GM23248 (cell line): Measurements from ENCODE around the gene KMT5B. TPM values are rescaled to one million over a fixed set of nuclear protein-coding genes. Genes with fewer than 3 reads are reported as not detected.

Experiments
- DNase-seq: peaks from one replicate; pipeline ENCODE4 v3.0.0-alpha.2; 2015
- H2AFZ ChIP-seq: fragments of 200-600 bp; sonication (generic); 2 replicates; pipeline ENCODE4 v1.6.1; 2016; ENCODE audit warnings: antibody characterized with exemption
- H3F3A ChIP-seq: fragments of 200-600 bp; sonication (generic); 2 replicates; pipeline ENCODE4 v1.6.1; 2016; ENCODE audit warnings: mild to moderate bottlenecking, antibody characterized with exemption, mixed run types; ENCODE audit not compliant: insufficient read depth
- H3K27ac ChIP-seq: fragments of 200-600 bp; sonication (generic); 2 replicates; pipeline ENCODE4 v1.5.1; 2016; ENCODE audit warnings: mild to moderate bottlenecking
- H3K27me3 ChIP-seq: fragments of 200-600 bp; sonication (generic); replicated peaks from 2 replicates; pipeline ENCODE4 v1.6.1; 2016; ENCODE audit warnings: mild to moderate bottlenecking; ENCODE audit not compliant: insufficient read depth
- H3K36me3 ChIP-seq: fragments of 200-600 bp; sonication (generic); 2 replicates; pipeline ENCODE4 v1.6.1; 2016; ENCODE audit warnings: low read depth, mild to moderate bottlenecking
- H3K4me1 ChIP-seq: fragments of 200-600 bp; sonication (generic); 2 replicates; pipeline ENCODE4 v1.6.1; 2016; ENCODE audit warnings: mild to moderate bottlenecking; ENCODE audit not compliant: insufficient read depth
- H3K4me2 ChIP-seq: fragments of 200-600 bp; sonication (generic); one replicate; pipeline ENCODE4 v1.6.1; 2016; ENCODE audit warnings: mild to moderate bottlenecking; ENCODE audit not compliant: unreplicated experiment
- H3K4me3 ChIP-seq: fragments of 200-600 bp; sonication (generic); 2 replicates; pipeline ENCODE4 v1.5.1; 2016; ENCODE audit warnings: mild to moderate bottlenecking
- H3K79me2 ChIP-seq: fragments of 200-600 bp; sonication (generic); 2 replicates; pipeline ENCODE4 v1.6.1; 2016; ENCODE audit warnings: mild to moderate bottlenecking; ENCODE audit not compliant: insufficient read depth
- H3K9ac ChIP-seq: fragments of 200-600 bp; sonication (generic); 2 replicates; pipeline ENCODE4 v1.6.1; 2016; ENCODE audit warnings: mild to moderate bottlenecking
- H3K9me2 ChIP-seq: fragments of 200-600 bp; sonication (generic); 2 replicates; pipeline ENCODE4 v1.6.1; 2016; ENCODE audit warnings: mixed run types, mild to moderate bottlenecking, moderate library complexity; ENCODE audit not compliant: insufficient read depth
- H3K9me3 ChIP-seq: fragments of 200-600 bp; sonication (generic); one replicate; pipeline ENCODE4 v1.6.1; 2017; ENCODE audit warnings: low read depth
- H4K20me1 ChIP-seq: fragments of 200-600 bp; sonication (generic); 2 replicates; pipeline ENCODE4 v1.6.0; 2016; ENCODE audit not compliant: insufficient read depth
- EZH2 ChIP-seq: fragments of 200-600 bp; sonication (generic); IDR thresholded peaks from 2 replicates; pipeline ENCODE4 v1.6.1; 2018; ENCODE audit warnings: antibody characterized with exemption, mild to moderate bottlenecking; ENCODE audit not compliant: insufficient read depth, poor library complexity, severe bottlenecking
- EZH2phosphoT487 ChIP-seq: fragments of 200-600 bp; sonication (generic); IDR thresholded peaks from 2 replicates; pipeline ENCODE4 v1.6.1; 2018; ENCODE audit warnings: antibody characterized with exemption, moderate library complexity, mild to moderate bottlenecking, low read depth; ENCODE audit not compliant: insufficient read depth
- WGBS, 2 experiments: methylation state at CpG; one replicate each; pipeline ENCODE4 v1.1.6; 2015 to 2017; ENCODE audit warnings: low lambda C conversion rate in 2 of 2, low coverage in 1 of 2; ENCODE audit errors: missing lambda C conversion rate in 2 of 2; 5-methylcytosine and 5-hydroxymethylcytosine counted together
- in situ Hi-C: fragments of 300-500 bp; cut with MboI; formaldehyde crosslinking; loops from 2 replicates; pipeline ENCODE4 v1.15.0; 2020
- polyA plus RNA-seq: library from polyadenylated mRNA; unstranded; fragments of >200 nt; fragmentation: Nextera tagmentation; extraction: Ambion mirVana; gene quantifications from 2 replicates; pipeline ENCODE4 v1.2.1, GENCODE V29; 2016
- total RNA-seq: library from RNA; depleted of rRNA; stranded (reverse); fragments of >200 nt; shearing (Covaris generic); gene quantifications from 2 replicates; pipeline ENCODE4 v1.2.3, GENCODE V29; 2014

The KMT5B gene
- total and polyA plus RNA-seq, 2 experiments from 2014 or later = 17.7 to 22.9 TPM

DNA sequence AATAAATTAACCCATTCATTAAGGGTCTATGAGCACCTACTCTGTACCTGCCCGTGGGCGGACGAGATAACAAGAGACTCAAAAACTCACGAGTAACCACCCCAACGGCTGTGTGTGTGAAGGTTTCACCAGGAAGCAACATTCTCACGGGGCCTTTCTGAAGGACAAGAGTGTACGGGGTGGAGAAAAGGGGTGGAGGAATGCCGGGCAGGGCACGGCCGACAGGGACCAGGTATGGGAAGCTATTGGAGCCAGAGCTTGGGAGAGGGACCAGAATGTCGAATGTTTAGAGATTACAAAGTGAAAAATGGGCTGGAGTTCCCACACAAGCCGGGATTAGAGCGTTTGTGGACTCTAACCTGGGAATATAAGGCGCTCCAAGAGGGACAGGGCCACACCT, 1.6 kb downstream of the KMT5B start:
- Histone ChIP-seq H3K4me2 (peak overlapping the region; percentile 93), H3K9me3 (no peaks in the 10 kb centered on the region), H3K4me1 (peaks cover 20% of the 10 kb centered on the region), H3K4me3 (peak overlapping the region; percentile 100), H3K9me2 (no peaks in the 10 kb centered on the region), H3K9ac (peak overlapping the region; percentile 89), H3K79me2 (peaks cover 60% of the 10 kb centered on the region), H2AFZ (no peak overlapping the region), H3K27me3 (peaks cover 3% of the 10 kb centered on the region; the same call in 1 of the 2 replicates), H4K20me1 (peaks cover 34% of the 10 kb centered on the region), H3K27ac (no peak overlapping the region), H3F3A (peaks cover 11% of the 10 kb centered on the region), H3K36me3 (no peaks in the 10 kb centered on the region)
- no peak for DNase-seq
- in situ Hi-C loops = no loop called here
- WGBS, 2 experiments = 32% methylated on average over 14 of the region's 14 CpGs
- TF ChIP-seq EZH2phosphoT487 = no peak
- TF ChIP-seq EZH2 = no peak

DNA sequence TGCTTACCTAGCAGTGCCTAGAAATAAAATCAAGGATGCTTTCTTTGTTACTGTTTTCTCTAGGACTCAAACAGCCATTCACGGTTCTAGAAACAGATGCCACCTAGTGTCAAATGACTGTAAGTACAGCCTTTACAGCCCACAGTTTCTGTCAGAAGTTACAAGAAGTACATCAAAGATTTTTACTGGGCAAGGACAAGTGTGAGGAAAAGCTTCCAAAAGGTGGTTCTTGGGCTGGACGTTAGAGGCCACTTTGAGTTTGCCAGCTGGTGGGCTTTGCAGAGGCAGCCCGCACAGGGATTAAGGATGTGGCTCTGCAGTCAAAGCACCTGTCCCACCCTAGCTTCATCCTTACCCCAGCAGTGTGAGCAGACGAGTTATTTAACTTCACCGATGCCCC, 6.9 kb downstream of the KMT5B start:
- Histone ChIP-seq H3K4me3 (no peak overlapping the region), H3K4me2 (no peak overlapping the region), H3K4me1 (peaks cover 14% of the 10 kb centered on the region), H3K36me3 (no peaks in the 10 kb centered on the region), H4K20me1 (peaks cover 44% of the 10 kb centered on the region), H3K27ac (no peak overlapping the region), H3K27me3 (no peaks in the 10 kb centered on the region), H2AFZ (no peak overlapping the region), H3F3A (peaks cover 17% of the 10 kb centered on the region; the same call in 1 of the 2 replicates), H3K9ac (no peak overlapping the region), H3K79me2 (peaks cover 100% of the 10 kb centered on the region), H3K9me3 (no peaks in the 10 kb centered on the region), H3K9me2 (no peaks in the 10 kb centered on the region)
- TF ChIP-seq EZH2phosphoT487 (no peak), EZH2 (no peak)
- WGBS, 2 experiments = 9 to 24% methylated on average over 5 of the region's 5 CpGs
- DNase-seq = peak; percentile 75
- in situ Hi-C loops = no loop called here

DNA sequence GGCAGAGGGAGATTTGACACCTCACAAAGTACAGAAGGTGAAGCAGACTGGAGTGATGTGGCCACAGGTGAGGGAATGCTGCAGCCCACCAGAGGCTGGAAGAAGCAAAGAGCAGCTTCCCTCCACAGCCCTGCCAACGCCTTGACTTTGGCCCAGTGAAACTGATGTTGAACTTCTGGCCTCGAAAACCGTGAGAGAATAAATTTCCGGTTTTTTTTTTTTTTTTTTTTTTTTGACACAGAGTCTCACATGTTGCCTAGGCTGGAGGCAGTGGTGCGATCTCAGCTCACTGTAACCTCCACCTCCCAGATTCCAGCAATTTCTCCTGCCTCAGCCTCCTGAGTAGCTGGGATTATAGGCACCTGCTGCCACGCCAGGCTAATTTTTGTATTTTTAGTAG, 8.7 kb downstream of the KMT5B start:
- in situ Hi-C loops = no loop called here
- Histone ChIP-seq H3K27me3 (no peaks in the 10 kb centered on the region), H3F3A (peaks cover 32% of the 10 kb centered on the region; the same call in 1 of the 2 replicates), H3K4me2 (no peak overlapping the region), H3K4me1 (peaks cover 27% of the 10 kb centered on the region), H4K20me1 (peaks cover 30% of the 10 kb centered on the region), H3K9ac (no peak overlapping the region), H3K79me2 (peaks cover 100% of the 10 kb centered on the region), H3K4me3 (no peak overlapping the region), H3K36me3 (no peaks in the 10 kb centered on the region), H3K9me3 (no peaks in the 10 kb centered on the region), H3K27ac (no peak overlapping the region), H3K9me2 (no peaks in the 10 kb centered on the region), H2AFZ (no peak overlapping the region)
- no peak for DNase-seq
- WGBS, 2 experiments = 81 to 84% methylated on average over 6 of the region's 6 CpGs
- no peak for TF ChIP-seq EZH2
- no peak for TF ChIP-seq EZH2phosphoT487

DNA sequence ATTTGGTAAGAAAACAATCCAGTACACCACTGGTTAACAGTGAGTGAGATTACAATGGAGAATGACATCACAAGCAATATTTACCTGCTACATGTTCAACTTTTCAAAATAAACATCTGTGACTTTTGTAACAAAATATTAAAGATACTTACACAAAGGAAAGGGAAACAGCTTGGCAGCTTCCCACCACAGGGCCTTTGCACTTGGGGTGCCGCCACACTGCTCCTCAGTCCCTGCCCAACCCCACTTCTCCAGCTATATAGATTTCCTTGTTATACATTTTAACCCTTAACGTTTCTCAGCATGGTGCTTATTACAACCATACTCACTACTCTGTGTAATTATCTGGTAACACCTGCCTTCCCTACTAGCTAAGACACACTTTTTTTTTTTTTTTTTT, 10.9 kb downstream of the KMT5B start:
- Histone ChIP-seq H3K27me3 (no peaks in the 10 kb centered on the region), H3K9me3 (no peaks in the 10 kb centered on the region), H3K79me2 (peaks cover 100% of the 10 kb centered on the region), H3K9ac (no peak overlapping the region), H3K9me2 (no peaks in the 10 kb centered on the region), H3K27ac (no peak overlapping the region), H3K36me3 (no peaks in the 10 kb centered on the region), H3F3A (peaks cover 29% of the 10 kb centered on the region), H3K4me1 (peaks cover 22% of the 10 kb centered on the region), H3K4me3 (no peak overlapping the region), H4K20me1 (peaks cover 20% of the 10 kb centered on the region), H2AFZ (no peak overlapping the region), H3K4me2 (no peak overlapping the region)
- 94 to 100% methylated on average over 2 of the region's 2 CpGs for WGBS, 2 experiments
- no peak for DNase-seq
- in situ Hi-C loops = no loop called here
- no peak for TF ChIP-seq EZH2
- no peak for TF ChIP-seq EZH2phosphoT487

DNA sequence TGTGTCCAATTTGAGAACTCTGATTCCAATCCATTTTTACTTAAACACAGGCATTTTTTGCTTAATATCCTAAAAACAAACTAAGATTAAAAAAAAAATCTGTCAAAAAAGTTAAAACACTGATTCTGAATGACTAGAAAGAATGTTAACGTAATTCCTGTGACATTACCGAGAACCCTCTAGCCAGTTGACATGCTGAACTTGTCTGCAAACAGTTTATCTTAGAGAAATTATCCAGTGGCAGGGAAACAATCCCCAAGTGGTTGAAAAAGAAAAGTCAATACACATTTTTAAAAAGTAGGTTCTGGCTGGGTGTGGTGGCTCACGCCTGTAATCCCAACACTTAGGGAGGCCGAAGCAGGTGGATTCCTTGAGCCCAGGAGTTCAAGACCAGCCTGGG, 11.6 kb downstream of the KMT5B start:
- peaks cover 22% of the 10 kb centered on the region for H3K4me1 ChIP-seq
- peaks cover 27% of the 10 kb centered on the region for H3F3A ChIP-seq
- in situ Hi-C loops = no loop called here
- no peaks in the 10 kb centered on the region for H3K9me3 ChIP-seq
- no peak overlapping the region for H3K9ac ChIP-seq
- peaks cover 100% of the 10 kb centered on the region for H3K79me2 ChIP-seq
- no peaks in the 10 kb centered on the region for H3K36me3 ChIP-seq
- H3K9me2 ChIP-seq = no peaks in the 10 kb centered on the region
- peak overlapping the region; percentile 70; the same call in 1 of the 2 replicates for H3K27ac ChIP-seq
- H3K4me2 ChIP-seq = no peak overlapping the region
- DNase-seq = no peak
- no peak overlapping the region for H2AFZ ChIP-seq
- H4K20me1 ChIP-seq = peaks cover 16% of the 10 kb centered on the region; the same call in 1 of the 2 replicates
- 95 to 98% methylated on average over 4 of the region's 4 CpGs for WGBS, 2 experiments
- TF ChIP-seq EZH2 (no peak), EZH2phosphoT487 (no peak)
- H3K27me3 ChIP-seq = no peaks in the 10 kb centered on the region
- no peak overlapping the region for H3K4me3 ChIP-seq
